ENCODE results near the gene CAMK4. TPM values are rescaled to one million over a fixed set of nuclear protein-coding genes. Genes with fewer than 3 reads are reported as not detected.
A peak's percentile ranks its signal among the peaks of the same experiment; 100 is the strongest.

CAMK4 gene
- total RNA-seq, 2 experiments from 2014 or later: 40.6 to 44.4 TPM

GRCh38 chr5:111454776-111455175 is 230.6 kb downstream of the CAMK4 start:
- intact Hi-C loops (cut with micrococcal nuclease): no loop called here
- H3K27me3 Mint-ChIP-seq (ENCODE audit: low read depth): no peaks in the 10 kb centered on the region
- CTCF ChIA-PET: no interaction called here
- no peak overlapping the region for H3K27ac Mint-ChIP-seq
- peaks cover 5% of the 10 kb centered on the region for H3K4me1 Mint-ChIP-seq (ENCODE audit: low read depth)
- peaks cover 18% of the 10 kb centered on the region for H3K36me3 Mint-ChIP-seq (ENCODE audit: low read depth)
- no peak for DNase-seq
- H3K9me3 Mint-ChIP-seq: no peaks in the 10 kb centered on the region
- H3K4me3 Mint-ChIP-seq: no peak overlapping the region

GRCh38 chr5:111461255-111461671 is 237.1 kb downstream of the CAMK4 start:
- Mint-ChIP-seq H3K4me1 (ENCODE audit: low read depth) (peaks cover 15% of the 10 kb centered on the region), H3K36me3 (ENCODE audit: low read depth) (peaks cover 39% of the 10 kb centered on the region), H3K27me3 (ENCODE audit: low read depth) (no peaks in the 10 kb centered on the region), H3K4me3 (no peak overlapping the region), H3K27ac (no peak overlapping the region), H3K9me3 (no peaks in the 10 kb centered on the region)
- intact Hi-C loops (cut with micrococcal nuclease): no loop called here
- no peak for DNase-seq
- CTCF ChIA-PET: interaction anchor here (1.0 to 1.8 kb wide), 2 partner anchors 172 to 174 kb away, joined by 3 read pairs; no protein-coding TSS in a partner anchor

GRCh38 chr5:111461934-111462333 is 237.8 kb downstream of the CAMK4 start:
- no peaks in the 10 kb centered on the region for H3K9me3 Mint-ChIP-seq
- peaks cover 15% of the 10 kb centered on the region for H3K4me1 Mint-ChIP-seq (ENCODE audit: low read depth)
- no peaks in the 10 kb centered on the region for H3K27me3 Mint-ChIP-seq (ENCODE audit: low read depth)
- CTCF ChIA-PET: interaction anchor here (1.0 to 1.8 kb wide), 2 partner anchors 172 to 175 kb away, joined by 3 read pairs; no protein-coding TSS in a partner anchor
- no peak for DNase-seq
- intact Hi-C loops (cut with micrococcal nuclease): no loop called here
- peaks cover 39% of the 10 kb centered on the region for H3K36me3 Mint-ChIP-seq (ENCODE audit: low read depth)
- H3K27ac Mint-ChIP-seq: peak overlapping the region; percentile 64
- no peak overlapping the region for H3K4me3 Mint-ChIP-seq

GRCh38 chr5:111463311-111463710 is 239.1 kb downstream of the CAMK4 start:
- Mint-ChIP-seq H3K9me3 (no peaks in the 10 kb centered on the region), H3K36me3 (ENCODE audit: low read depth) (peaks cover 39% of the 10 kb centered on the region), H3K4me3 (no peak overlapping the region), H3K4me1 (ENCODE audit: low read depth) (peaks cover 15% of the 10 kb centered on the region), H3K27ac (peak overlapping the region; percentile 7), H3K27me3 (ENCODE audit: low read depth) (no peaks in the 10 kb centered on the region)
- CTCF ChIA-PET: no interaction called here
- DNase-seq: no peak
- intact Hi-C loops (cut with micrococcal nuclease): no loop called here

- CTCF ChIA-PET: no interaction called here
- peaks cover 3% of the 10 kb centered on the region for H3K9me3 Mint-ChIP-seq
- no peaks in the 10 kb centered on the region for H3K27me3 Mint-ChIP-seq (ENCODE audit: low read depth)
- intact Hi-C loops (cut with micrococcal nuclease): no loop called here
- H3K36me3 Mint-ChIP-seq (ENCODE audit: low read depth): peaks cover 11% of the 10 kb centered on the region
- H3K27ac Mint-ChIP-seq: peak overlapping the region; percentile 37
- no peak for DNase-seq
- H3K4me3 Mint-ChIP-seq: no peak overlapping the region
- H3K4me1 Mint-ChIP-seq (ENCODE audit: low read depth): peaks cover 2% of the 10 kb centered on the region
Measured at GRCh38 chr5:111469293-111469896, 245.2 kb downstream of the CAMK4 start.

- H3K36me3 Mint-ChIP-seq (ENCODE audit: low read depth): peaks cover 8% of the 10 kb centered on the region
- intact Hi-C loops (cut with micrococcal nuclease): no loop called here
- CTCF ChIA-PET: no interaction called here
- no peak overlapping the region for H3K4me3 Mint-ChIP-seq
- H3K27me3 Mint-ChIP-seq (ENCODE audit: low read depth): no peaks in the 10 kb centered on the region
- H3K9me3 Mint-ChIP-seq: peaks cover 3% of the 10 kb centered on the region
- H3K4me1 Mint-ChIP-seq (ENCODE audit: low read depth): peaks cover 2% of the 10 kb centered on the region
- DNase-seq: no peak
- H3K27ac Mint-ChIP-seq: no peak overlapping the region
Measured at GRCh38 chr5:111469903-111470302, 245.7 kb downstream of the CAMK4 start.

- H3K9me3 Mint-ChIP-seq: peaks cover 3% of the 10 kb centered on the region
- H3K27me3 Mint-ChIP-seq (ENCODE audit: low read depth): no peaks in the 10 kb centered on the region
- intact Hi-C loops (cut with micrococcal nuclease): no loop called here
- no peak overlapping the region for H3K4me3 Mint-ChIP-seq
- no peak for DNase-seq
- peak overlapping the region; percentile 50 for H3K27ac Mint-ChIP-seq
- peaks cover 7% of the 10 kb centered on the region for H3K36me3 Mint-ChIP-seq (ENCODE audit: low read depth)
- peaks cover 2% of the 10 kb centered on the region for H3K4me1 Mint-ChIP-seq (ENCODE audit: low read depth)
- CTCF ChIA-PET: no interaction called here
Measured at GRCh38 chr5:111472096-111472495, 247.9 kb downstream of the CAMK4 start.

GRCh38 chr5:111472579-111472978 is 248.4 kb downstream of the CAMK4 start:
- H3K36me3 Mint-ChIP-seq (ENCODE audit: low read depth): peaks cover 7% of the 10 kb centered on the region
- CTCF ChIA-PET: interaction anchor here (1.8 kb wide), 1 partner anchor 7 kb away, joined by 4 read pairs; no protein-coding TSS in a partner anchor
- no peak for DNase-seq
- no peak overlapping the region for H3K4me3 Mint-ChIP-seq
- intact Hi-C loops (cut with micrococcal nuclease): no loop called here
- no peaks in the 10 kb centered on the region for H3K27me3 Mint-ChIP-seq (ENCODE audit: low read depth)
- peaks cover 2% of the 10 kb centered on the region for H3K4me1 Mint-ChIP-seq (ENCODE audit: low read depth)
- H3K27ac Mint-ChIP-seq: peak overlapping the region; percentile 66
- peaks cover 3% of the 10 kb centered on the region for H3K9me3 Mint-ChIP-seq

GRCh38 chr5:111478266-111478665 is 254.1 kb downstream of the CAMK4 start:
- H3K36me3 Mint-ChIP-seq (ENCODE audit: low read depth): peaks cover 4% of the 10 kb centered on the region
- CTCF ChIA-PET: interaction anchor here (0.7 to 2.9 kb wide), 7 partner anchors 18 to 616 kb away, joined by 3 to 17 read pairs (median 4); no protein-coding TSS in a partner anchor

GRCh38 chr5:111478898-111479297 is 254.7 kb downstream of the CAMK4 start:
- no peak overlapping the region for H3K27ac Mint-ChIP-seq
- no peaks in the 10 kb centered on the region for H3K27me3 Mint-ChIP-seq (ENCODE audit: low read depth)
- no peak overlapping the region for H3K4me3 Mint-ChIP-seq
- H3K9me3 Mint-ChIP-seq: no peaks in the 10 kb centered on the region
- H3K4me1 Mint-ChIP-seq (ENCODE audit: low read depth): no peaks in the 10 kb centered on the region
- intact Hi-C loops (cut with micrococcal nuclease): loop anchor here (1.0 to 5.0 kb wide), 3 partner anchors 202 to 722 kb away; no protein-coding TSS in a partner anchor
- no peak for DNase-seq
- peaks cover 7% of the 10 kb centered on the region for H3K36me3 Mint-ChIP-seq (ENCODE audit: low read depth)
- CTCF ChIA-PET: interaction anchor here (0.5 to 2.9 kb wide), 3 partner anchors 24 to 323 kb away, joined by 3 to 17 read pairs (median 6); no protein-coding TSS in a partner anchor

More at GRCh38 chr5:111478266-111478665, 254.1 kb downstream of the CAMK4 start:
- Mint-ChIP-seq H3K9me3 (no peaks in the 10 kb centered on the region), H3K27me3 (ENCODE audit: low read depth) (no peaks in the 10 kb centered on the region), H3K27ac (no peak overlapping the region), H3K4me3 (no peak overlapping the region), H3K4me1 (ENCODE audit: low read depth) (no peaks in the 10 kb centered on the region)
- no peak for DNase-seq
- intact Hi-C loops (cut with micrococcal nuclease): loop anchor here (1.0 to 5.0 kb wide), 3 partner anchors 201 to 721 kb away; no protein-coding TSS in a partner anchor

- CTCF ChIA-PET: no interaction called here
- H3K36me3 Mint-ChIP-seq (ENCODE audit: low read depth): peaks cover 11% of the 10 kb centered on the region
- H3K27ac Mint-ChIP-seq: no peak overlapping the region
- H3K27me3 Mint-ChIP-seq (ENCODE audit: low read depth): no peaks in the 10 kb centered on the region
- no peak for DNase-seq
- no peak overlapping the region for H3K4me3 Mint-ChIP-seq
- H3K4me1 Mint-ChIP-seq (ENCODE audit: low read depth): no peaks in the 10 kb centered on the region
- intact Hi-C loops (cut with micrococcal nuclease): no loop called here
- no peaks in the 10 kb centered on the region for H3K9me3 Mint-ChIP-seq
Measured at GRCh38 chr5:111480346-111480745, 256.2 kb downstream of the CAMK4 start.

GRCh38 chr5:111486055-111486454 is 261.9 kb downstream of the CAMK4 start:
- peak overlapping the region; percentile 41 for H3K27ac Mint-ChIP-seq
- CTCF ChIA-PET: no interaction called here
- H3K9me3 Mint-ChIP-seq: no peaks in the 10 kb centered on the region
- no peak overlapping the region for H3K4me3 Mint-ChIP-seq
- peaks cover 15% of the 10 kb centered on the region for H3K36me3 Mint-ChIP-seq (ENCODE audit: low read depth)
- H3K27me3 Mint-ChIP-seq (ENCODE audit: low read depth): no peaks in the 10 kb centered on the region
- DNase-seq: no peak
- intact Hi-C loops (cut with micrococcal nuclease): loop anchor here (5.0 kb wide), 1 partner anchor 199 kb away; no protein-coding TSS in a partner anchor
- peaks cover 9% of the 10 kb centered on the region for H3K4me1 Mint-ChIP-seq (ENCODE audit: low read depth)

GRCh38 chr5:111486926-111487325 is 262.7 kb downstream of the CAMK4 start:
- peaks cover 9% of the 10 kb centered on the region for H3K4me1 Mint-ChIP-seq (ENCODE audit: low read depth)
- peaks cover 15% of the 10 kb centered on the region for H3K36me3 Mint-ChIP-seq (ENCODE audit: low read depth)
- intact Hi-C loops (cut with micrococcal nuclease): loop anchor here (5.0 kb wide), 1 partner anchor 200 kb away; no protein-coding TSS in a partner anchor
- no peak overlapping the region for H3K4me3 Mint-ChIP-seq
- CTCF ChIA-PET: no interaction called here
- H3K27ac Mint-ChIP-seq: no peak overlapping the region
- no peaks in the 10 kb centered on the region for H3K9me3 Mint-ChIP-seq
- H3K27me3 Mint-ChIP-seq (ENCODE audit: low read depth): no peaks in the 10 kb centered on the region
- DNase-seq: no peak

Data from activated naive CD4-positive, alpha-beta T cell treated with anti-CD3 and anti-CD28 coated beads for 36 hours (primary cell).